RWPE2 (cell line): ENCODE data around the gene MACROD2.

Source experiments
- ATAC-seq: fragments of 200-7000 bp; cut with Tn5 transposase; 3 replicates; pipeline ENCODE4 v1.9.1; 2021; ENCODE audit warnings: low read depth
- DNase-seq: peaks from one replicate; pipeline ENCODE4 v3.0.0-alpha.2; 2020; ENCODE audit warnings: low spot score
- H3K27ac ChIP-seq: fragments of 450-650 bp; 2 replicates; pipeline ENCODE4 v1.5.1; 2017; ENCODE audit warnings: mild to moderate bottlenecking; ENCODE audit not compliant: poor library complexity, severe bottlenecking
- H3K27me3 ChIP-seq: fragments of 250-450 bp; sonication (Bioruptor Pico); 2 replicates; pipeline ENCODE4 v1.5.1; 2021; ENCODE audit warnings: mild to moderate bottlenecking, moderate library complexity; ENCODE audit not compliant: insufficient read depth, poor library complexity, severe bottlenecking
- H3K36me3 ChIP-seq: fragments of 250-450 bp; sonication (Bioruptor Pico); 2 replicates; pipeline ENCODE4 v1.5.1; 2020; ENCODE audit warnings: low read depth, mild to moderate bottlenecking, moderate library complexity
- H3K4me1 ChIP-seq: fragments of 250-450 bp; sonication (Bioruptor Pico); 2 replicates; pipeline ENCODE4 v1.5.1; 2021; ENCODE audit warnings: mild to moderate bottlenecking, moderate library complexity; ENCODE audit not compliant: insufficient read depth, poor library complexity, severe bottlenecking
- H3K4me3 ChIP-seq: fragments of 250-450 bp; sonication (Bioruptor Pico); 2 replicates; pipeline ENCODE4 v1.5.1; 2021; ENCODE audit warnings: mild to moderate bottlenecking, moderate library complexity; ENCODE audit not compliant: severe bottlenecking
- H3K9me3 ChIP-seq: fragments of 250-450 bp; sonication (Bioruptor Pico); 2 replicates; pipeline ENCODE4 v1.5.1; 2021; ENCODE audit warnings: mild to moderate bottlenecking, moderate library complexity; ENCODE audit not compliant: severe bottlenecking
- CTCF ChIP-seq: fragments of 450-650 bp; IDR thresholded peaks from one replicate; pipeline ENCODE4 v1.5.1; 2017; ENCODE audit warnings: mild to moderate bottlenecking, moderate library complexity; ENCODE audit not compliant: poor library complexity, severe bottlenecking

Gene MACROD2

GRCh38 chr20:13995086-13995665, at the start of gene MACROD2:
TSS of gene MACROD2 (plus strand) at chr20:13995516.
- H3K9me3 ChIP-seq, result peaks cover 6% of the 10 kb centered on the region
- no peak for TF ChIP-seq CTCF
- no peaks in the 10 kb centered on the region for H3K36me3 ChIP-seq
- H3K4me3 ChIP-seq, result peak within 1 kb of the TSS; percentile 53
- H3K4me1 ChIP-seq, result no peaks in the 10 kb centered on the region
- no peak within 1 kb of the TSS for H3K27ac ChIP-seq
- DNase-seq (peak; percentile 93), ATAC-seq (peak; percentile 97)
- no peaks in the 10 kb centered on the region for H3K27me3 ChIP-seq

- ATAC-seq (no peak), DNase-seq (no peak)
- H3K9me3 ChIP-seq, result no peaks in the 10 kb centered on the region
- H3K4me3 ChIP-seq, result no peak overlapping the region
- no peaks in the 10 kb centered on the region for H3K36me3 ChIP-seq
- no peak overlapping the region for H3K27ac ChIP-seq
- TF ChIP-seq CTCF, result no peak
- no peaks in the 10 kb centered on the region for H3K4me1 ChIP-seq
- H3K27me3 ChIP-seq, result peaks cover 8% of the 10 kb centered on the region
Observed at GRCh38 chr20:13947719-13948118, 47.6 kb upstream of the MACROD2 start.

- H3K4me3 ChIP-seq, result no peak overlapping the region
- peak; percentile 9 for TF ChIP-seq CTCF
- no peaks in the 10 kb centered on the region for H3K4me1 ChIP-seq
- DNase-seq (no peak), ATAC-seq (no peak)
- no peak overlapping the region for H3K27ac ChIP-seq
- H3K27me3 ChIP-seq, result no peaks in the 10 kb centered on the region
- H3K36me3 ChIP-seq, result no peaks in the 10 kb centered on the region
- no peaks in the 10 kb centered on the region for H3K9me3 ChIP-seq
Observed at GRCh38 chr20:13953227-13953626, 42.1 kb upstream of the MACROD2 start.

- DNase-seq (no peak), ATAC-seq (no peak)
- no peak overlapping the region for H3K27ac ChIP-seq
- no peaks in the 10 kb centered on the region for H3K4me1 ChIP-seq
- H3K9me3 ChIP-seq, result no peaks in the 10 kb centered on the region
- no peak overlapping the region for H3K4me3 ChIP-seq
- TF ChIP-seq CTCF, result no peak
- no peaks in the 10 kb centered on the region for H3K36me3 ChIP-seq
- H3K27me3 ChIP-seq, result no peaks in the 10 kb centered on the region
Observed at GRCh38 chr20:13960119-13960518, 35.2 kb upstream of the MACROD2 start.

GRCh38 chr20:13960525-13960924, 34.8 kb upstream of the MACROD2 start:
- TF ChIP-seq CTCF, result no peak
- Histone ChIP-seq H3K9me3 (no peaks in the 10 kb centered on the region), H3K4me3 (no peak overlapping the region), H3K36me3 (no peaks in the 10 kb centered on the region), H3K27me3 (no peaks in the 10 kb centered on the region), H3K27ac (no peak overlapping the region), H3K4me1 (no peaks in the 10 kb centered on the region)
- no peak for DNase-seq
- ATAC-seq, result no peak
